Loucy (cell line): ENCODE data around the gene F2RL2.

Source experiments
- H2AFZ ChIP-seq: fragments of 200-600 bp; sonication (generic); 2 replicates; pipeline ENCODE4 v1.6.0; 2016; ENCODE audit warnings: antibody characterized with exemption, mild to moderate bottlenecking, low read length, moderate library complexity
- H3F3A ChIP-seq: fragments of 200-600 bp; 2 replicates; pipeline ENCODE4 v1.6.0; 2016; ENCODE audit warnings: antibody characterized with exemption, low read depth, mild to moderate bottlenecking
- H3K27me3 ChIP-seq: fragments of 200-600 bp; sonication (generic); 2 replicates; pipeline ENCODE4 v1.6.1; 2014; ENCODE audit warnings: low read length, mild to moderate bottlenecking; ENCODE audit not compliant: insufficient read depth, poor library complexity, severe bottlenecking
- H3K36me3 ChIP-seq: fragments of 200-600 bp; sonication (generic); 2 replicates; pipeline ENCODE4 v1.6.1; 2016; ENCODE audit warnings: low read length; ENCODE audit not compliant: insufficient read depth
- H3K4me1 ChIP-seq: fragments of 200-600 bp; sonication (generic); 2 replicates; pipeline ENCODE4 v1.5.1; 2014; ENCODE audit warnings: low read length, mild to moderate bottlenecking; ENCODE audit not compliant: insufficient read depth, poor library complexity, severe bottlenecking
- H3K4me2 ChIP-seq: fragments of 200-600 bp; sonication (generic); 2 replicates; pipeline ENCODE4 v1.6.0; 2014; ENCODE audit warnings: antibody characterized with exemption, low read length, low read depth, mild to moderate bottlenecking; ENCODE audit not compliant: poor library complexity, severe bottlenecking
- H3K4me3 ChIP-seq: fragments of 200-600 bp; sonication (generic); 2 replicates; pipeline ENCODE4 v1.5.1; 2014; ENCODE audit warnings: low read length, mild to moderate bottlenecking, mixed read lengths; ENCODE audit not compliant: poor library complexity, severe bottlenecking
- H3K79me2 ChIP-seq: fragments of 200-600 bp; sonication (generic); 2 replicates; pipeline ENCODE4 v1.6.1; 2014; ENCODE audit warnings: low read length; ENCODE audit not compliant: insufficient read depth
- H3K9ac ChIP-seq: fragments of 200-600 bp; sonication (generic); 2 replicates; pipeline ENCODE4 v1.6.0; 2014; ENCODE audit warnings: mild to moderate bottlenecking, low read depth, low read length, moderate library complexity; ENCODE audit not compliant: poor library complexity, severe bottlenecking
- H3K9me2 ChIP-seq: fragments of 200-600 bp; sonication (generic); replicated peaks from 2 replicates; pipeline ENCODE4 v1.6.1; 2016; ENCODE audit warnings: low read depth, low read length, mixed read lengths
- H3K9me3 ChIP-seq: fragments of 200-600 bp; sonication (generic); 2 replicates; pipeline ENCODE4 v1.6.1; 2014; ENCODE audit warnings: mild to moderate bottlenecking, antibody characterized with exemption, low read length, low read depth; ENCODE audit not compliant: insufficient read depth
- H4K20me1 ChIP-seq: fragments of 200-600 bp; sonication (generic); 2 replicates; pipeline ENCODE4 v1.6.0; 2014; ENCODE audit warnings: antibody characterized with exemption, low read length, mild to moderate bottlenecking; ENCODE audit not compliant: insufficient read depth, poor library complexity, severe bottlenecking
- CTCF ChIP-seq: fragments of 200-600 bp; sonication (generic); conservative IDR thresholded peaks from 2 replicates; pipeline ENCODE4 v1.5.1; 2014; ENCODE audit warnings: mild to moderate bottlenecking, antibody characterized with exemption, low read length
- EZH2phosphoT487 ChIP-seq: fragments of 200-600 bp; IDR thresholded peaks from 2 replicates; pipeline ENCODE4 v1.6.1; 2018; ENCODE audit warnings: antibody characterized with exemption, mild to moderate bottlenecking, moderate library complexity, borderline replicate concordance

F2RL2 gene

GRCh38 chr5:76626738-76627137 lies 3.5 kb upstream of the F2RL2 start:
- peak overlapping the region; percentile 75 for H3K9ac ChIP-seq
- peaks cover 28% of the 10 kb centered on the region for H3K79me2 ChIP-seq
- peak overlapping the region; percentile 84 for H3K4me2 ChIP-seq
- H3F3A ChIP-seq: 0 out of 2 replicates have a peak, but pooled peaks cover 5% of the 10 kb centered on the region
- H3K36me3 ChIP-seq: peaks cover 8% of the 10 kb centered on the region; the same call in 1 of the 2 replicates
- no peaks in the 10 kb centered on the region for H3K27me3 ChIP-seq
- no peaks in the 10 kb centered on the region for H3K9me2 ChIP-seq
- no peaks in the 10 kb centered on the region for H3K9me3 ChIP-seq
- TF ChIP-seq EZH2phosphoT487 (no peak), CTCF (no peak)
- H3K4me3 ChIP-seq: peak overlapping the region; percentile 70
- peak overlapping the region; percentile 13 for H2AFZ ChIP-seq
- no peaks in the 10 kb centered on the region for H4K20me1 ChIP-seq
- H3K4me1 ChIP-seq: peaks cover 95% of the 10 kb centered on the region

- Histone ChIP-seq H3K36me3 (peaks cover 7% of the 10 kb centered on the region; the same call in 1 of the 2 replicates), H3K4me3 (peak overlapping the region; percentile 0), H3K9me3 (no peaks in the 10 kb centered on the region), H3K9me2 (no peaks in the 10 kb centered on the region), H3K4me2 (peak overlapping the region; percentile 35), H3K4me1 (peaks cover 98% of the 10 kb centered on the region), H3K27me3 (no peaks in the 10 kb centered on the region), H3F3A (0 out of 2 replicates have a peak, but pooled peaks cover 5% of the 10 kb centered on the region), H3K79me2 (peaks cover 15% of the 10 kb centered on the region; the same call in 1 of the 2 replicates), H2AFZ (no peak overlapping the region), H4K20me1 (no peaks in the 10 kb centered on the region), H3K9ac (peak overlapping the region; percentile 35)
- TF ChIP-seq EZH2phosphoT487 (no peak), CTCF (no peak)
These were observed 2.0 kb upstream of the F2RL2 start for GRCh38 chr5:76625087-76625815.

GRCh38 chr5:76622076-76622475 lies 1.1 kb downstream of the F2RL2 start:
- H4K20me1 ChIP-seq: no peaks in the 10 kb centered on the region
- no peaks in the 10 kb centered on the region for H3K9me2 ChIP-seq
- H3K27me3 ChIP-seq: no peaks in the 10 kb centered on the region
- peaks cover 2% of the 10 kb centered on the region; the same call in 1 of the 2 replicates for H3K79me2 ChIP-seq
- TF ChIP-seq CTCF (no peak), EZH2phosphoT487 (no peak)
- peak overlapping the region; percentile 56 for H3K4me3 ChIP-seq
- H3K9me3 ChIP-seq: no peaks in the 10 kb centered on the region
- H3K36me3 ChIP-seq: peaks cover 9% of the 10 kb centered on the region; the same call in 1 of the 2 replicates
- H3K9ac ChIP-seq: peak overlapping the region; percentile 61
- peaks cover 71% of the 10 kb centered on the region for H3K4me1 ChIP-seq
- no peak overlapping the region for H2AFZ ChIP-seq
- peak overlapping the region; percentile 58 for H3K4me2 ChIP-seq
- 0 out of 2 replicates have a peak, but pooled peaks cover 2% of the 10 kb centered on the region for H3F3A ChIP-seq
